Measurements from ENCODE around the gene LAMA2. TPM values are rescaled to one million over a fixed set of nuclear protein-coding genes. Genes with fewer than 3 reads are reported as not detected.
A peak's percentile ranks its signal among the peaks of the same experiment; 100 is the strongest.

LAMA2 gene
- total RNA-seq, 4 donors from 2014 or later = 15.4 to 55.3 (median 38.7) TPM

DNA sequence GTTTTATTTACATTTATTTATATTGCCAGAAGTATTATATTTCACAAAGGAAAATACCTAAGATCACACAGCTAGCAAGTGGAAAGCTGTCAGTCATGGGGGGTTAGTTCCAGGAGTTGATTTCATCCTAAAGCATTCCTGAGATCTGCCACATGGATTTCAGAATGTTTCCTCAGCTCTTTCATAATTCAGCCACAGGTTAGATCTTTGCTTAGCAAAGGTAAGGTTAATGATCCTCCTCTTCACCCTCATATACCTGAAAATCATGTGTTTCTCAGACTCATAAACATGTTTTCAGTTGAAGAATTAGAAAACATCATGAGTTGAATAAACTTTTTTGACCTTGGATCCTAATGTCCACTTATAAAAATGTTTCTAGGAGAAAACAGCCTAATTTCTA lies 611.6 kb downstream of the LAMA2 start:
- no peak overlapping the region for H3K27ac ChIP-seq
- no peak overlapping the region for H3K4me3 ChIP-seq
- TF ChIP-seq, protein P1, sequence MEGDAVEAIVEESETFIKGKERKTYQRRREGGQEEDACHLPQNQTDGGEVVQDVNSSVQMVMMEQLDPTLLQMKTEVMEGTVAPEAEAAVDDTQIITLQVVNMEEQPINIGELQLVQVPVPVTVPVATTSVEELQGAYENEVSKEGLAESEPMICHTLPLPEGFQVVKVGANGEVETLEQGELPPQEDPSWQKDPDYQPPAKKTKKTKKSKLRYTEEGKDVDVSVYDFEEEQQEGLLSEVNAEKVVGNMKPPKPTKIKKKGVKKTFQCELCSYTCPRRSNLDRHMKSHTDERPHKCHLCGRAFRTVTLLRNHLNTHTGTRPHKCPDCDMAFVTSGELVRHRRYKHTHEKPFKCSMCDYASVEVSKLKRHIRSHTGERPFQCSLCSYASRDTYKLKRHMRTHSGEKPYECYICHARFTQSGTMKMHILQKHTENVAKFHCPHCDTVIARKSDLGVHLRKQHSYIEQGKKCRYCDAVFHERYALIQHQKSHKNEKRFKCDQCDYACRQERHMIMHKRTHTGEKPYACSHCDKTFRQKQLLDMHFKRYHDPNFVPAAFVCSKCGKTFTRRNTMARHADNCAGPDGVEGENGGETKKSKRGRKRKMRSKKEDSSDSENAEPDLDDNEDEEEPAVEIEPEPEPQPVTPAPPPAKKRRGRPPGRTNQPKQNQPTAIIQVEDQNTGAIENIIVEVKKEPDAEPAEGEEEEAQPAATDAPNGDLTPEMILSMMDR (IDR thresholded peaks at IDR 0.05) = no peak
- no peak for TF ChIP-seq POLR2A (IDR thresholded peaks at IDR 0.05)
- H3K36me3 ChIP-seq = no peaks in the 10 kb centered on the region
- no peak for DNase-seq
- no peaks in the 10 kb centered on the region for H3K9me3 ChIP-seq
- H3K27me3 ChIP-seq = no peaks in the 10 kb centered on the region
- H3K4me1 ChIP-seq = peaks cover 0 to 14% (median 0%) of the 10 kb centered on the region in 4 donors

DNA sequence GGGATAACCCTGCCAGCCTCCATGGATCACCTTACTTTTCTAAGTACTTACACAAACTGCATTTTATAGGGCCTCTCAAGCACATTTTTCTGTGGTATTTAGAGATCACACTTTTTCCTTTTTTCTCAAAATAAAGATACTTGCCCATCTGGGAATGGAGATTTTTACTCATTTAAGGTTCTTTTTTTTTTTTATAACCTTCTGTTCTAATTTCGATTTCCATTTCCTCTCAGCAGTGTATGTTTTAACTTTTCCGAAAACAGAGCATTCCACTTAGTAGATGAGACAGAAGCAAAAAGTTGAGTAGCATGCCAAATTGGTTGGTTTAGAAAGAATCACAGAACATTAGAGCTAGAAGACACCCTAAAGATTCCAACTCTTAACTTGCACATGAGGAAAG lies 612.7 kb downstream of the LAMA2 start:
- no peak for TF ChIP-seq POLR2A (IDR thresholded peaks at IDR 0.05)
- TF ChIP-seq, protein P1 (IDR thresholded peaks at IDR 0.05) = no peak
- DNase-seq = no peak
- Histone ChIP-seq H3K36me3 (no peaks in the 10 kb centered on the region), H3K27me3 (no peaks in the 10 kb centered on the region), H3K4me1 (peaks cover 0 to 7% (median 0%) of the 10 kb centered on the region in 4 donors), H3K9me3 (no peaks in the 10 kb centered on the region), H3K27ac (no peak overlapping the region), H3K4me3 (no peak overlapping the region)

DNA sequence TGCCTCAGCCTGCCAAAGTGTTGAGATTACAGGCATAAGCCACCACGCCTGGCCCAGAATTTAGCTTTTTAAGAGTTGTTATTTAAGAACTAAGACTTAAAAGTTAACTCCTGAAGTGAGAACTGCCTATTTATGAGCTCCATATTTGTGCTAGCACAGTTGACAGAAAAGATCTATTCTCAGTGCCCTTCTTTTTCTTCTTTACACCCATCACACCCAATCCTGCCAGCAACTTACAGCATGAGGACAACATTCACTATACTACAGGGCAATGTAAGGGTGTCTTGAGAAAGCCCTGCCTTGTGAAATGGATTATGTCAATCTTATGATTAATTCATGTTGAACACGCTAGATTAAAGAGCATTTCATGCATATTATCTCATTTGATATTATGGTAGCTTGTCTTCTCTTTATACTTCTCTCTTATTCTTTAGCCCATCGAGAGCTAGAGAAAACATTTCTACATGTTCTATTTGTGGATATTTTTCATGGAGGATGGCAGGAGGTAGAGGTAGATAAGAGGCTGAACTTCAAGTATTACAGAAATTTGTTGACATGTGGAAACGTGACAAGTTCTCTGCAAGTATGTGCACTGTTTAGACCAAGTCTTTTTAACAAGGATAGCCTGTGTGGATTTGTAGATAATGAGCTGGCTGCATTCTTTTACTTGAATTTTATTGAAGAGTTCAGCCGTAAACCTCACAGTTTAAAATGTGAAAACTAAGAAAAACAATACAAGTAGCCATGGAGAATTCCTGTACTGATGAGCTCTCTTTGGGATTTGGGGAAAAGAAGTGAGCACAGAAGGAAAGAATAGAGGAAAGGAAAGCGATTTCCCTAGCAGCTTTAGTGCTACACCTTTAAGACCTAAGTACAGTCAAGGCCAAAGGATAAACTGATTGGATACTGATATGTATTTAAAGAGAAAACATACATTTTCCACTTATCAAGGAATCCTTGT lies 614.8 kb downstream of the LAMA2 start:
- Histone ChIP-seq H3K4me3 (no peak overlapping the region), H3K27ac (no peak overlapping the region), H3K36me3 (no peaks in the 10 kb centered on the region), H3K27me3 (no peaks in the 10 kb centered on the region), H3K4me1 (no peaks in the 10 kb centered on the region), H3K9me3 (no peaks in the 10 kb centered on the region)
- TF ChIP-seq, protein P1 (IDR thresholded peaks at IDR 0.05) = no peak
- no peak for TF ChIP-seq POLR2A (IDR thresholded peaks at IDR 0.05)
- no peak for DNase-seq

DNA sequence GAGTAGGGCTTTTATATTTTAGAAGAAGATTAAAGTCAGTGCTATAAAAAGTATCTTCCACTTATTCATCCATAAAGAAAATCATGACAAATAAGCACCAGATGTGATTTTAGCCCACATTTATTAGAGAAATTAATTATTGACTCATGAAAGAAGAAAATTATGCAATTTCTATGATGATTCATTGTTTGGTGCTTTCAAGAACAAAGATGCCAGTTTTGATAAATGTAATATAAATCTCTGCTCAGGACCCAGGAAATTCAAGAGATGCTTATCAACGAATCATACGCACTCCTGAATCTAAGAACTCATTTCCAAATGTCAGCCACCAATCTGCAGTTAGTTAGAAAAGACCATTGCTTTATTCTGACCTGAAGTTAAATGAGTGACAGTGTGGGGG lies 615.6 kb downstream of the LAMA2 start:
- no peaks in the 10 kb centered on the region for H3K36me3 ChIP-seq
- H3K9me3 ChIP-seq = no peaks in the 10 kb centered on the region
- H3K27me3 ChIP-seq = no peaks in the 10 kb centered on the region
- no peak overlapping the region for H3K27ac ChIP-seq
- no peak for DNase-seq
- H3K4me3 ChIP-seq = peak overlapping the region in 1 of 4 donors; percentile 16
- TF ChIP-seq, protein P1 (IDR thresholded peaks at IDR 0.05) = no peak
- no peak for TF ChIP-seq POLR2A (IDR thresholded peaks at IDR 0.05)
- no peaks in the 10 kb centered on the region for H3K4me1 ChIP-seq

DNA sequence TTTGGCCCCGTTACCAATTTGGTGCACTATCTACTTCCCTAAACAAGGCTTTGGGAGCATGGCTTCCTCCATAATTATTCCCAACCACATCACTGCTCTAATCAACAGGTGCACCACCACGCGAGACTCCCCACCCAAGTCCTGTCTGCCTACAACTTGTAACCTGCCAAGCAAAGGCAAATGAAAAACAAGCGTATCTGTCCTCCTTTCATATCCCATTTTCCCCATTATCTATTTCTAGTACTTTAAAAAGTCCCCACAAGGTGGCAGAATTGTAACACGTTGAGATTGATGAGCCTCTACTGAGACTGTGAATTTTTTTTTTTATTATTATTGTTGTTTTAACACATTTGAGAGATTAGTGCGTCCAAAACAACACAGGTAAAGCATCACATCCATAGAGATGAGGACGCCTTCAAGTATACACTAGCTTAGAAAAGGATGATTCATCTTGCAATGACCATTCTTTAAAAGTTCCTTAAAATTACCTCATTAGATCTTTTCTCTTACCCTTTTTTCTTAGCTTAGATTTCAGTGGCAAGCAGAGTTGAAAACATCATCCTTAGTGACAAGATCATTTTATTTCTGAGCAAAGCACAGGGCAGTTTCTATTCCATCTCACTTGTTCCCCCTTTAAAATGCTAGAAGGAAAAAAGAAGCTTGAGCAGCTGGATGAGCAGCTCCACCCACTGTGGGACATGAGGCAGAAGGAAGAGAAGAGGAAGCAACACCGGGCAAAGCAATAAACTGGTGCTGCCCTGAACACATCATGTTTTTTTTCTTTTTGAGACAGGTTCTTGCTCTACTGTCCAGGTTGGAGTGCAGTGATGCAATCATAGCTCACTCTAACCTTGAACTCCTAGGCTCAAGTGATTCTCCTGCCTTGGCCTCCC lies 616.3 kb downstream of the LAMA2 start:
- Histone ChIP-seq H3K36me3 (no peaks in the 10 kb centered on the region), H3K9me3 (no peaks in the 10 kb centered on the region), H3K27me3 (no peaks in the 10 kb centered on the region), H3K4me3 (peak overlapping the region in 1 of 4 donors; percentile 16), H3K4me1 (no peaks in the 10 kb centered on the region), H3K27ac (no peak overlapping the region)
- TF ChIP-seq POLR2A (IDR thresholded peaks at IDR 0.05) = no peak
- TF ChIP-seq, protein P1 (IDR thresholded peaks at IDR 0.05) = peak; percentile 29 to 71 (median 66)
- DNase-seq = no peak
